Liver (tissue), 3 donors: ENCODE measurements around the gene CELF4.

Experiments used
- CTCF ChIP-seq: fragments of 150-350 bp; IDR thresholded peaks from 2 replicates; pipeline ENCODE4 v1.5.1; 2017; ENCODE audit warnings: improper control_type of control experiment, low read depth, low read length; ENCODE audit not compliant: missing input control
- FOXA1 ChIP-seq: IDR thresholded peaks from 2 replicates; pipeline ENCODE4 v1.6.1; 2016; ENCODE audit warnings: antibody characterized with exemption
- GABPA ChIP-seq, 2 donors: IDR thresholded peaks in 1 of 2; conservative IDR thresholded peaks in 1 of 2; 2 replicates each; pipeline ENCODE4 v1.6.1; 2016; ENCODE audit warnings: antibody characterized with exemption in 2 of 2, mild to moderate bottlenecking in 1 of 2, moderate library complexity in 1 of 2
- HNF4G ChIP-seq: IDR thresholded peaks from 2 replicates; pipeline ENCODE4 v1.6.1; 2016; ENCODE audit warnings: antibody characterized with exemption
- JUND ChIP-seq, 2 donors: IDR thresholded peaks; 2 replicates each; pipeline ENCODE4 v1.6.1; 2016; ENCODE audit warnings: antibody characterized with exemption in 2 of 2
- MAX ChIP-seq: IDR thresholded peaks from 2 replicates; pipeline ENCODE4 v1.6.1; 2016; ENCODE audit warnings: antibody characterized with exemption
- RAD21 ChIP-seq, 2 donors: IDR thresholded peaks; 2 replicates each; pipeline ENCODE4 v1.6.1; 2016; ENCODE audit warnings: antibody characterized with exemption in 2 of 2, mild to moderate bottlenecking in 2 of 2
- REST ChIP-seq: IDR thresholded peaks from 2 replicates; pipeline ENCODE4 v1.6.1; 2016; ENCODE audit warnings: antibody characterized with exemption, mild to moderate bottlenecking
- SP1 ChIP-seq: IDR thresholded peaks from 2 replicates; pipeline ENCODE4 v1.6.1; 2018; ENCODE audit warnings: antibody characterized with exemption, mild to moderate bottlenecking
- TAF1 ChIP-seq: conservative IDR thresholded peaks from 2 replicates; pipeline ENCODE4 v1.6.1; 2016; ENCODE audit warnings: antibody characterized with exemption, mild to moderate bottlenecking
- ZBTB33 ChIP-seq: IDR thresholded peaks from 2 replicates; pipeline ENCODE4 v1.6.1; 2016; ENCODE audit warnings: antibody characterized with exemption
- donor health status: healthy.
- donor health status: healthy.

GRCh38 chr18:37393945-37394609, 171.5 kb downstream of the CELF4 start:
- no peak for TF ChIP-seq CTCF
- TF ChIP-seq MAX: no peak
- no peak for TF ChIP-seq RAD21 (IDR thresholded peaks at IDR 0.05)
- no peak for TF ChIP-seq TAF1
- no peak for TF ChIP-seq HNF4G
- TF ChIP-seq SP1: no peak
- no peak for TF ChIP-seq JUND (IDR thresholded peaks at IDR 0.05)
- TF ChIP-seq FOXA1: no peak
- TF ChIP-seq GABPA (IDR thresholded peaks at IDR 0.05 in 1 of 2, conservative IDR thresholded peaks at IDR 0.05 in 1 of 2): no peak
- no peak for TF ChIP-seq ZBTB33
- TF ChIP-seq REST: no peak
